HG02588 (cell line): ENCODE data around the gene MEOX2.

ENCODE experiments used
- ATAC-seq: cut with Tn5 transposase; IDR thresholded peaks from one replicate; pipeline ENCODE4 v1.9.1; 2021; ENCODE audit warnings: mild to moderate bottlenecking, moderate library complexity; ENCODE audit not compliant: unreplicated experiment

MEOX2 gene

DNA sequence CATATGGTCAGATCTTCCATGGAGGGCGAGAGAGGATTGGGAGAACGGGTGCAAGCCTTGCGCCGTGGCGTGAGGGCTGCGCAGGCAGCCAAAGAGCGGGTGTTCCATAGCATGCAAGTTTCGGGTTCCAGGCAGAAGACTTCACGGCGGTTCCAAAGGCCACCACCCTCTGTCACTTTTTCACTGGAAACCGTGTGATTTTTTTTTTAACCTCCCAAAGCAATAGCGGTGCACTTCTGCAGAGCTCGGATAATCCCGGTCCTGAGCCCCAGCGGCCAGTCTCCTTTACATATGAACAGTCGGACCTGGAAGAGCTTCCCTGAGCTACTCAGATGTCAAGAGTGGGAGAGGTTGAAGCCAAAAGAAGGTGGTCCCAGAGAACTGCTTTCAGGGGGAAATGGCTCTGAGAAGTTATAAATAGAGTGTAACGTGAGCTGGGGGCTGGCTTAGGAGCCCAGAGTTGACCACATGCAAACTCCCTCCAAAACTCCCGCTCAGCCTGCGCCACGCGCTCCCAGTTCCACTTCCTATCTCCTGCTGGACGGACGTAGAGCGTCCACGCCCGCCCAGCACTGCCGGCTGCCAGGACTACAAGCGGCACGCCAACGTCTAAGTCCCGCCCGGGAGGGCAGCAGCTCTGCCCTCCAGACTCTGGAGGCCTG lies at the start of gene MEOX2:
Gene MEOX2, minus strand, starts transcription at position 389 of the 662 bp plus-strand sequence. Its CDS starts 281 bp downstream, at position 108.
- ATAC-seq: no peak

- no peak for ATAC-seq
These were observed 43.3 kb upstream of the MEOX2 start for GRCh38 chr7:15729746-15730145.

- ATAC-seq: no peak
These were observed 38.6 kb upstream of the MEOX2 start for GRCh38 chr7:15725051-15725450.

- no peak for ATAC-seq
These were observed 37.4 kb upstream of the MEOX2 start for GRCh38 chr7:15723841-15724240.

DNA sequence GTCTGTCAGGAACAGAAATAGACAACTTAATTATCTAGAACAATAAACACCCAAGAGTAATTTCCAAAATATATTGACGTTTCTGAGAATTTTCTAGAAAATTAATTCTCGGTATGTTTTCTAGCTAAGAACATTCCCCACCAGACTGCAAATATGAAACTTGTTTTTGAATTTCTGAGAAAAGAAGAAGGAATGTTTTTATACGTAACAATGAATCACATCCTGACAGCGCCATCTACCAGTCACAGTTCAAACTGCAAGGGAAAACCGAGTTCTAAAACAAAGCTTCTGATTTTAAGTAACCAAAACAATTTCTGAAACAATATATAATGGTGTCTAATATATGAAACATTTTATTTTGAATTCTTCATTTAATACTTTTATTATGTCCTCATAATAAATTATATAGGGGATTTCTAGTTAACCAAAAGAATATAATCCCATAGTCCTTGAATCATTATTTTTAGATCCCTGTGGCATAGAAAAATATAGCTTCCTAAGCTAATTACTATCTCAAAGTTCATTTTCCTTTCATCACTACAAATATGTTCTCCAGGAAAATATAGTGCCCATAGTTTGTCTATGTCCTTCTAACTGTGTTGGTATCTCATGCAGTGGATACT lies 34.5 kb upstream of the MEOX2 start:
- ATAC-seq: no peak

DNA sequence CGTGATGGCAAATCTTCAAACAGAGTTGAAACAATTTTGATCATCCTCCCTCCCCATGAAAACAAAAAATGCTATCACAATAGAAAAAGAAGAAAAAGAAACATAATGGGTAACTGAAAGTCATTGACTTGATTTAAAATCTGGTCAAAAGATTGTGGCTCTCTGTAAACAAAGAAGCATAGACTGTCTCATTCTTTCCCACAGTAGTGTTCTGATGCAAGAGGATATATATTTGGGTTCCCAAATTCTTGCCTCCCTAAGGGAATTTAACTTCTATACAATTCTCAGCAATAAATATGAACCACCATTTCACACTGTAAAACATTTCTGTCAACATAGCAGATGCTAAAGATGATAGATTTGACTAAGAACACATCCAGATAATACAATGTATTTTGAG lies 32.8 kb upstream of the MEOX2 start:
- ATAC-seq: no peak

DNA sequence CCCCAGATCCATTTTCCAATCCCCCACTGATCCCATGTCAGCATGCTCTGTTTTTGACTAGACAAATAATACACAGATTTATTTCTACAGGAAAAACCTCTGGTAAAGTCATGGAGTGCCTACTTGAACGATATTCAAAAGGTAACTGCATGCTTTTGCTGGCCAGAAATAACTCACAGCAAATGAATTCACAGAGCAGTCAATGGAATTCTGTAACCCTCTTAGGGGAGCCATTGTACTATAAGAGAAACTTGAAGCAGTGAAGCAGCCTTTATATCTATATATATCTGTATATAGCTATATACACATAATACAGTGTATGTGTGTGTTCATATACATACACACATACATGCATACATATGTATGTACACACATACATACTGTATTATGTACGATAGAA lies 29.0 kb upstream of the MEOX2 start:
- ATAC-seq: no peak

DNA sequence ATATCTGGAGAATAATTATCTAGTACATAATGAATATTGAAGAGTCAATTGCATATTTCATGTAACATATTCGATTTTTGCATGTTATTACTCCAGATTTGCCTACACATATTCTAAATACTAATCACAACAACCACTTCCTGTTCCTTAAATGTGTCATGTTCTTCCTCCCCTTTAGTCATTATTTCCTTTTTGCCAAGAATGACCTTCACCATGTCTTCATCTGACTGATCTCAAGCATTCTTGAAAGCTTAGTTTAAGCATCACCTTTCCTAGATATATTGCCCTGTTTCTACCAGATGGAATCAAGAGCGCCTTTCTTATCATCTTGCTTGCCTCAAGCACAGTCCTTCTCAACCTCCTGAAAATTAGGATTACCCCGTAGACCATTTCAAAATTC lies 23.5 kb upstream of the MEOX2 start:
- ATAC-seq: no peak

DNA sequence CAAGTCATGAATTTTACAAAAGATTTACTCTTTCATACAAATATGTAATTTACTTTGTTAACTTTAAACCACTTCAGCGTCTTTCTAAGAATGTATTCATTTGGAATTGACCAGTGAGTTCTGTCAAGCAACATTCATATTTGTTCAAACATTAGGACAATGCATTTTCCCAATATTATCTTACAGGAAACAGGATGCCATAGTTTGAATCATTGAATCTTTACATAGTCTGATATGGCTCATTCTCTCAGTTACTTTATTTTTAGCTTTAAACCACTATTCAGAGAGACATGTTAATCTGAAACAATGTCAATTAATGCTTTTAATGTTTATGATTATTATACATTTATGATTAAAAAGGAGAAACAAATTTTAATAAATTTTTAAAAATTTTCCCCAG lies 21.1 kb upstream of the MEOX2 start:
- no peak for ATAC-seq

GRCh38 chr7:15703732-15704131 lies 17.2 kb upstream of the MEOX2 start:
- no peak for ATAC-seq

DNA sequence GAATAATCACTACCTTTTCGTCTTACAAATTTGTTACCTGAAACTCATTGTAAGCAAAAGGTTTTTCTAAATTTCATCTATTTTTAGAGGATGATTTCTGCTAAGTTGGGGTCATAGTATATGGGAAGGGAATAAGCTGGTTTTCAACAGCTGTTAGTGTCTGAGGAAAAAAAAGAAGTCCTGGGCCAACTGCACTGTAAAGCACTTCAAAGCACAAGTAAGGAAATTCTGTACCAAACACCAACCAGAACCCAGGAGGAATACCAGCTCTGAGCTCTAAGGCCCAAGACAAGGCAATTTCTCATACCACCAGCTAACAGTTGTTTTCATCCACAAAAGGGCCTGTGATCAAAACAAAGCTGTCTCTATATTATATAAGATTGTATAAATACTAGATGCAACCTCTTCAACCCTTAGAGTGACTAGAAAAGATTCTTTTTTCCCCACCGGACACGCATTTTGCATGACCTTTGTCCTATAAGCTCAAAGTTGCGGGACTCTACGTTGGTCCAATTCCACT lies 6.1 kb upstream of the MEOX2 start:
- no peak for ATAC-seq

DNA sequence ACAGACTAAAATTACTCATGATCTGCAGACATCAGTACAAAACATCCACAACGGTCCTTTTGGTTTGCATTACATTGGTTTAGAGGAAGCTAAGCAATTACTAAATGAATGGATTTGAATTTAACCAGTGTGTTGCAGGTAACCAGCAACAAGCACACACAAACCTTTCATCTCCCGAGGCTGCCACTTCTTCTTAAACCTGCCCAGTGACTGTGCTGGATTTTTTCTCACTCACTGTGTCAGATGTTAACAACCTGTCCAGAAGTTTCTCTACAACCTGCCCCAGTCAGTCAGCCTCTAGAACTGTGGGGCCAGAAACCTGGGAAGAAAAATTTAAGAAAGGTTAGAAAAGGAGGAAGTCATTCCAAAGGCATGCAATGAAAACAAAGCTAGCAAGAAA lies 2.4 kb upstream of the MEOX2 start:
- ATAC-seq: no peak

- ATAC-seq: no peak
These were observed 1.8 kb upstream of the MEOX2 start for GRCh38 chr7:15688279-15688626.

GRCh38 chr7:15687546-15688278 lies 1.2 kb upstream of the MEOX2 start:
- ATAC-seq: no peak

DNA sequence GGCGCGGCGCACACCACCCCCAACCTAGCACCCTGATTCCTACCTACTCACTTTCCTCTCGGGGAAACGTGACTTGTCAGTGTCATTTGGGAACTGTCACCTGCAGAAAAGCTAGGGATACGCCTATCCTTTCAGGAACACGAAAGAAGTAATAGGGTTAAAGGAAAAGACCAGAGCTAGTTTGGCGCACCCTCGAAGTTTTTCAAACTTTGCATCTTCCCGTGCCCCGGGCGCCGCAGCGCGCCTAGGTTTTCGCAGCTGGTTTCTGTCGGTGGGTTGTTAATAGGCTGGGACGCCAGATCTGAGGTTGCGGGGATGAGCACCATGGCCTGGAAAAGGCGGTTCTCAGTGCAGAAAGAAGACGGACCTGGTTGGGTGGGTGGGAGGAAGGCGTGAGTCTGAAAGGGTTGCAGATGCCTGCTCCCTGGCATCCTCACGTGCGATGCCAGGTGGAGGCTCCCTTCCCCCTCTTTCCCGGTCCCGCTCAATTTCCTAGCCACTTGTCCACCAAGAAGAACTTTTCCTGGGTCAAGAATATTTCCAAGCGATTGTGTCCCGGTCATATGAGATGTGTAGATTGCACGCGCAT lies 568 bp upstream of the MEOX2 start:
- ATAC-seq: no peak

DNA sequence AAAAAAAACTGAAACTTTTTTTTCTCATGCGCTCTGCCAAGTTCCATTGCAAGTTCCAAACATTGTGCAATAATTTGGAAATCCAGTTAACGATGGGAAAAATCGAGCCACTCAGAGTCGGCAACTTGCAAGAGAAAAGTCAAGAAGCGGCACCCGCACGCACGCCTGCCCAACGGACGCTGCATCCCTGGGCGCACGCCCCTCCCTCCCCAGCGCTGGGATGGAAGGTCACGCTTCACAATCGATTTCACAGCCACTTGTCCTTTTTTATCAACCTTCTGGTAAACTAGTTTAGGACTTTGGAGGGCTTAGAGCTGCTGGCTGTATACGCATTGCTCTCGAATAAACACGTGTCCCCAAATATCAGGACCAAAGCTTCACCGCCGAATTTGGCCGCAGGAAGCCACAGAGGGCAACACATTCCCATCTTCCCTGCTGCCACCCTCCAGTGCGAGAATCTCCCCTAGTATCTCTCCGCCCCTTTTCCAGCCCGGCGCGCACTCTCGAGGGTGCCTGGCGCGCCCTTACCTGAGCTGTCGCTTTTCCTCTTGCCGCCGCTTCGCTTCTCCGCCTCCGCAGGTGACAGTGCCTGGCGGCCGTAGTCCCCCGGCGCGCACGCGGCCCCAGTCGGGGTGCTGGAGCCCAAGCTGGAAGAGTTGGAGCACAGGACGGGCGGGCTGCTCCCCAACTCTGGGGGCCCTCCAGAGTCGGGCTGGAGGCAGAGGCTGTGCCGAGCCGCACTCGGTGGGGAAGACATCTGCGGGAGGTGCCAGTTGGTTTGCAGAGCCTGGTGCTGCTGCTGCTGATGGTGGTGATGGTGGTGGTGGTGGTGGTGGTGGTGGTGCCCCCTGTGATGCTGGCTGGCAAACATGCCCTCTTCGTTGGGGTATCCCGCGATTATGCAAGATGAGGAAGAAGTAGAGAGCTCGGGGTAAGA lies 857 bp downstream of the MEOX2 start:
- ATAC-seq: no peak

GRCh38 chr7:15684871-15685270 lies 1.6 kb downstream of the MEOX2 start:
- no peak for ATAC-seq

DNA sequence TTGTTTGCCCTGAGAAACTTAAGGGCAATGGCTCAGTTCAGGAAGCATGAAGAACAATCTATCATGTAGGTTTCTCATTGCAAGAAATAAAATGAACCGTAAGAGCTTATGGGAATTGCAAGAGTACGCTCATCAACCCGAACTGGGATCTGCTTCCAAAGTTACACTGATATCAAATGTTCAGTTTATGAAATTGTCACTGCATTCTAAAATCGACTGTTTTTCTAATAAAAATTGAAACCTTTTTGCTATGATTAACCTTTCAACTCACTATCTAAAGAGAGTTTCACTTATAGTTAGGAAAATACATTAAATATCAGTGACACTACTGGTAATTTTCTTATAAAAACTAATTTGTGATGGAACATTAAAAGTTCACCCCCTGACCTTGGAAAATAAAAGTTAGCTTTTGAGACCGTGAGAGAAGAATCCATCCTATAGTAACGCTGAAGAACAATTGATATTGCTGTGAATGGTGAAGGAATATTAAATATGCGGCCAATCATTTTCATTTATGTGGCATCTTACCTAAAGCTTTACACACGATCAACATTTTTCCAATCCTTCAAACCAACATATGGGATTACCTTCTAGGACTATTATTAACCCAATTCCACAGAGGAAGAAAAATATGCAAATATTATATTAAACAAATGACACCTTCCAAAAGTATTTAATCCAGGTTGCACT lies 2.2 kb downstream of the MEOX2 start:
- ATAC-seq: no peak

DNA sequence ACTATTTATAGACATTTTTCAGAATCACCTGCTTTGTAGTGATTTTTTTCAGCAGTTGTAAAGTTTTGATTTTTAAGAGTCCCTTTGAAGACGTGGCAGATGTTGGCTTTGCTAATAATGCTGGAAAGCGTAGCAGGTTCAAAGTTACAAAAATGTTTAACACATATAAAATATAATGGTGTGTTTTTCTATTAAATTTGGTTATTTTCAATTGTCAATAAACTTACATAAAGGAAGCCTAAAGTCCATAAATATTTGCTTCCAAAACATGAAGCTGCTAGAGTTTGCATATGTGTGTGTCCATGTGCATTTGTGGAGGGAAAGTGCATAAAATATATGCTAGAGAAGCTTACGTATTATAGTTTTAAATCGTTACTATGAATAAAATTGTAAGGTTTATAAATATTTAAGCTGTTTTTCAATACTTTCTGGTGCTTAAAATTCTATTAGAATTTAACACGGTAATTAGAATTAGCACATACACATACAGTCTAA lies 3.7 kb downstream of the MEOX2 start:
- no peak for ATAC-seq

GRCh38 chr7:15682111-15682510 lies 4.4 kb downstream of the MEOX2 start:
- no peak for ATAC-seq
